Measurements from ENCODE around the gene RASSF5.

DNA sequence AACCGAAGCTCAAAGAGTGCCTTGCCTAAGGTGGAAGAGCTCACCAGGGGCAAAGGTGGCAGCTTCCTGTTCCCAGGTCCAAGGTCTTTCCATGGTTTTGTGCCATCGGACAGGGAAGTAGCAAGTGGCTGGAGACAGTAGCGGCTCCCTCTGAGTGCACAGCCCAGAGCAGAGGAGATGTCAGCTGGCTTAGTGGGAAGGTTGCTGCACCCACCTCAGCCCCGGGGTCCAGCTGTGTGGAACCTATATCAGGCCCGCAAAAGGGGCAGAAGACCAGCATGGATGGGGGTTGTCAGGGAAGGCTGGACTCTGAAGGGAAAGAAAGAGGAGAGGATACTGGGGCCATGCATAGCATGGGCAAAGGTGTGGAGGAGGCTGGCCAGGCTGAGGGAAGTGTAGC, 30.2 kb upstream of the RASSF5 start:
- TF ChIP-seq, protein P1, sequence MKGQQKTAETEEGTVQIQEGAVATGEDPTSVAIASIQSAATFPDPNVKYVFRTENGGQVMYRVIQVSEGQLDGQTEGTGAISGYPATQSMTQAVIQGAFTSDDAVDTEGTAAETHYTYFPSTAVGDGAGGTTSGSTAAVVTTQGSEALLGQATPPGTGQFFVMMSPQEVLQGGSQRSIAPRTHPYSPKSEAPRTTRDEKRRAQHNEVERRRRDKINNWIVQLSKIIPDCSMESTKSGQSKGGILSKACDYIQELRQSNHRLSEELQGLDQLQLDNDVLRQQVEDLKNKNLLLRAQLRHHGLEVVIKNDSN (IDR thresholded peaks at IDR 0.05; ENCODE audit: borderline replicate concordance, low read depth), result no peak
- TF ChIP-seq EP300 (IDR thresholded peaks at IDR 0.05; ENCODE audit: borderline replicate concordance in 1 of 2, low read depth in 1 of 2, low read length in 1 of 2), result no peak
- TF ChIP-seq, protein P2, sequence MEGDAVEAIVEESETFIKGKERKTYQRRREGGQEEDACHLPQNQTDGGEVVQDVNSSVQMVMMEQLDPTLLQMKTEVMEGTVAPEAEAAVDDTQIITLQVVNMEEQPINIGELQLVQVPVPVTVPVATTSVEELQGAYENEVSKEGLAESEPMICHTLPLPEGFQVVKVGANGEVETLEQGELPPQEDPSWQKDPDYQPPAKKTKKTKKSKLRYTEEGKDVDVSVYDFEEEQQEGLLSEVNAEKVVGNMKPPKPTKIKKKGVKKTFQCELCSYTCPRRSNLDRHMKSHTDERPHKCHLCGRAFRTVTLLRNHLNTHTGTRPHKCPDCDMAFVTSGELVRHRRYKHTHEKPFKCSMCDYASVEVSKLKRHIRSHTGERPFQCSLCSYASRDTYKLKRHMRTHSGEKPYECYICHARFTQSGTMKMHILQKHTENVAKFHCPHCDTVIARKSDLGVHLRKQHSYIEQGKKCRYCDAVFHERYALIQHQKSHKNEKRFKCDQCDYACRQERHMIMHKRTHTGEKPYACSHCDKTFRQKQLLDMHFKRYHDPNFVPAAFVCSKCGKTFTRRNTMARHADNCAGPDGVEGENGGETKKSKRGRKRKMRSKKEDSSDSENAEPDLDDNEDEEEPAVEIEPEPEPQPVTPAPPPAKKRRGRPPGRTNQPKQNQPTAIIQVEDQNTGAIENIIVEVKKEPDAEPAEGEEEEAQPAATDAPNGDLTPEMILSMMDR (IDR thresholded peaks at IDR 0.05), result no peak
- TF ChIP-seq TCF12 (IDR thresholded peaks at IDR 0.05), result no peak
- TF ChIP-seq, protein P3, sequence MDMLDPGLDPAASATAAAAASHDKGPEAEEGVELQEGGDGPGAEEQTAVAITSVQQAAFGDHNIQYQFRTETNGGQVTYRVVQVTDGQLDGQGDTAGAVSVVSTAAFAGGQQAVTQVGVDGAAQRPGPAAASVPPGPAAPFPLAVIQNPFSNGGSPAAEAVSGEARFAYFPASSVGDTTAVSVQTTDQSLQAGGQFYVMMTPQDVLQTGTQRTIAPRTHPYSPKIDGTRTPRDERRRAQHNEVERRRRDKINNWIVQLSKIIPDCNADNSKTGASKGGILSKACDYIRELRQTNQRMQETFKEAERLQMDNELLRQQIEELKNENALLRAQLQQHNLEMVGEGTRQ (IDR thresholded peaks at IDR 0.05; ENCODE audit: borderline replicate concordance, low read depth, low read length), result no peak
- TF ChIP-seq MEF2A (IDR thresholded peaks at IDR 0.05; ENCODE audit: borderline replicate concordance, low read depth), result no peak
- no peak for TF ChIP-seq TEAD4 (IDR thresholded peaks at IDR 0.05; ENCODE audit: borderline replicate concordance, insufficient read depth)
- TF ChIP-seq, protein P4, sequence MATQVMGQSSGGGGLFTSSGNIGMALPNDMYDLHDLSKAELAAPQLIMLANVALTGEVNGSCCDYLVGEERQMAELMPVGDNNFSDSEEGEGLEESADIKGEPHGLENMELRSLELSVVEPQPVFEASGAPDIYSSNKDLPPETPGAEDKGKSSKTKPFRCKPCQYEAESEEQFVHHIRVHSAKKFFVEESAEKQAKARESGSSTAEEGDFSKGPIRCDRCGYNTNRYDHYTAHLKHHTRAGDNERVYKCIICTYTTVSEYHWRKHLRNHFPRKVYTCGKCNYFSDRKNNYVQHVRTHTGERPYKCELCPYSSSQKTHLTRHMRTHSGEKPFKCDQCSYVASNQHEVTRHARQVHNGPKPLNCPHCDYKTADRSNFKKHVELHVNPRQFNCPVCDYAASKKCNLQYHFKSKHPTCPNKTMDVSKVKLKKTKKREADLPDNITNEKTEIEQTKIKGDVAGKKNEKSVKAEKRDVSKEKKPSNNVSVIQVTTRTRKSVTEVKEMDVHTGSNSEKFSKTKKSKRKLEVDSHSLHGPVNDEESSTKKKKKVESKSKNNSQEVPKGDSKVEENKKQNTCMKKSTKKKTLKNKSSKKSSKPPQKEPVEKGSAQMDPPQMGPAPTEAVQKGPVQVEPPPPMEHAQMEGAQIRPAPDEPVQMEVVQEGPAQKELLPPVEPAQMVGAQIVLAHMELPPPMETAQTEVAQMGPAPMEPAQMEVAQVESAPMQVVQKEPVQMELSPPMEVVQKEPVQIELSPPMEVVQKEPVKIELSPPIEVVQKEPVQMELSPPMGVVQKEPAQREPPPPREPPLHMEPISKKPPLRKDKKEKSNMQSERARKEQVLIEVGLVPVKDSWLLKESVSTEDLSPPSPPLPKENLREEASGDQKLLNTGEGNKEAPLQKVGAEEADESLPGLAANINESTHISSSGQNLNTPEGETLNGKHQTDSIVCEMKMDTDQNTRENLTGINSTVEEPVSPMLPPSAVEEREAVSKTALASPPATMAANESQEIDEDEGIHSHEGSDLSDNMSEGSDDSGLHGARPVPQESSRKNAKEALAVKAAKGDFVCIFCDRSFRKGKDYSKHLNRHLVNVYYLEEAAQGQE (IDR thresholded peaks at IDR 0.05; ENCODE audit: low read depth, low read length), result no peak
- no peak for TF ChIP-seq YY1 (IDR thresholded peaks at IDR 0.05; ENCODE audit: low read depth)
- no peak for TF ChIP-seq FOXJ3 (CRISPR knock-in tag; IDR thresholded peaks at IDR 0.05)
- no peak for TF ChIP-seq POLR2AphosphoS5 (IDR thresholded peaks at IDR 0.05; ENCODE audit: low read depth, low read length)
